Stimulated activated CD8-positive, alpha-beta memory T cell treated with anti-CD3 and anti-CD28 coated beads, Interleukin-7, amount 100 ng/mL, for 1 hour (primary cell): ENCODE measurements around the gene CLRN1.

Source experiments
- DNase-seq, 2 donors: peaks; one replicate each; pipeline ENCODE4 v3.0.0-alpha.2; 2020; ENCODE audit warnings: low read depth in 2 of 2

The CLRN1 gene

DNA sequence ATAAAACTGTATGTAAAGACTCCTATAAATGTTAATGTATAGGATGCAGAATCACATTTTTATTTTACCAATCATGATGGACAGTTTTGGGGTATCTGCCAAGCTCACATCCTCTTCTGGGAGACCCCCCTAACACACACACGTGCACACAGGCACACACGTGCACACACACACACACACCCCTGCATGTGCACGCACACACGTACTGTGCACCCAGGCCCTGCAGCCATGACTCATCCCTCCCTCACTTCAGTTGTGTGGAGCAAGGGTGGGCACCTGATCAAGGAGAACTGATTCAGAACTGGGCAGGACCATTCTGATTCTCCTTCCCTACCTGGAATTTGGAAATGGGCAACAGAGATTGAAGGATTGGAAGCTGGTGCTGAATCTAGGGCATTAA lies 51.3 kb downstream of the CLRN1 start:
- no peak for DNase-seq

DNA sequence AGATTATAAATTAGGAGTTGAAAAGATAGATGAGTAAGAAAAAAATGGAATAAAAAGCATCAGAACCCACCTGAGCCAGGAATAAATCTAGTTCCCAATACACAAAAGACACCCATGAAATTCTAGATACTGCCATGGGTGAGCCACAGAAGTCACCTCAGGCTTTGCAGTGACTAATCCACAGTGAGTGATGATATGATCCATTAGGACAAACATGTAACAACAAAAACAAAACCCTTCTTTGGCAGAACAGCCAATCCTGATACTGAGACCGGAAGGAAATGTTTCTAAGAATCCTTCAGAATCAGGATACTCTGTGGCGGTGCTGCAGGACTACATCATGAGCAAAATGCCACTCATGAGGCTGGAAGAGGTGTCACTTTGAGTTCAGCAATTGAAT lies 52.3 kb downstream of the CLRN1 start:
- no peak for DNase-seq

DNA sequence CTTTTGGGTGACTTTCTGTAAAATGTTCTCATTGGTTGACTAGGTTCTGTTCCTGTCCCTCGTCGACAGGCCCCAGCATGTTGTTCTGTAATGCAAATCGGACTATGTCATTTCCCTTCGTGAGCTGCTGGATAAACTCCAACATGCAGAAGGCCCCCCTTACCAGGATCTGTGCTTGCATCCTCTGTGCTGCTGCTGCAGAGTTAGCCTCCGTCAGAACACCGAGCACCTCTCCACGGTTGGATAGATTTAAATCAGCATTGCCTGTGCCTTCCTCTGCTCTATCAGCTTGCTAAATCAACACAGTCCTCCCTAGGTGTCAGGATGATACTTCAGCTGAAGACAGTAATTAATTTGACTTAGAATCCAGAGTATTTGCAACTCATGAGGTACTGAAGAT lies 54.6 kb downstream of the CLRN1 start:
- no peak for DNase-seq

DNA sequence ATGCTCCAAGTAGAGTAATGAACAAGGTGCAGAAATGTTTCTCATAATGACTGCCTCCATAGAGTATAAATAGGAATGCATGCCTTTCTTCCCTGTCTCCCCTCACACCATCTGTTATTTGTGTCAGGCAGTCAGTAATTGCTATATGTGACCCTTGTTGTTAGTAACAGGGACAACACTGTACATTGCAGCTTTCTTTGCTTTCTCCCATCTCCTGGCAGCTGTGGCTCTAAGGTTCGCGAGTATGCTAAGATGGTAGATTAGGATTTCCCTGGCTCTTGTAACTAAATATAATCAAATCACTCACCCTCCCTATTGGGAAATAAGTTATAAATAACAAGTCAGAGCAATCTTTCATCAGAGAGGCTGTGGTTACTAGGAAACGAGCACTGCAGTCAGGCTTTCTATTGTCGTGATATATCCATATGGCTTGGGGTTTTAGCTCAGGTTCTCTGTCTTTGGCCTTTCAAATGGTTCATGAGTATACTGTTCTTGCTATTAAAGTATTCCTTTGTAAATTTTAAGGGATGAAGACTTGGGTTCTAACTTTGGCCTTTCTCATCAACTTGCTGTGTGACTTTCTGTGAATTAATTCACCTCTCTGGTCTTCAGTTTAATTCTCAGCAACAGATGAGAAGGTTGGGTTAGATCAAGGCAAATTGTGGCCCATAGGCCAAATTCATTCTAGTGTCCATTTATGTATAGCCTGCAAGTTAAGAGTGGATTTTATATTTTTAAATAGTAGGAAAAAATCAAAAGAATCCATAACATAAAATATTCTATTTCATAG lies 59.2 kb downstream of the CLRN1 start:
- DNase-seq: no peak

DNA sequence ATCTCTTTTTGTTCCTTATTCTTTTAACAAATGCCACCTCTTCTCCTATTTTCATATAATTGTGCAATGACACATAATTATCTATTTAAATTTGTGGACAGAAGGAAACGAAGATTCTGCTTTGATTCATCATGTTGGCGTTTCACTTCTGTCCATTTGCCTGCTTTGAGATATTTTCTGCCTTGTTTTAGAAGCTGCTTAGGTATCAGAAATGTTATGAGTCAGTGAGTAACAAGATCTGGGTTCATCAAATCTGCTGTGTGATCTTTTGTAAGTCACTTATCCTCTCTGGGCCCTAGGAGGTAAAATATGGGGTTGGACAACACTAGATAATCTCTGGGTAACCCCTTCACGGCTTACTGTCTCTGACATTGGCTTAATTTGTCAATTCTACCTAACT lies 60.0 kb downstream of the CLRN1 start:
- DNase-seq: no peak

DNA sequence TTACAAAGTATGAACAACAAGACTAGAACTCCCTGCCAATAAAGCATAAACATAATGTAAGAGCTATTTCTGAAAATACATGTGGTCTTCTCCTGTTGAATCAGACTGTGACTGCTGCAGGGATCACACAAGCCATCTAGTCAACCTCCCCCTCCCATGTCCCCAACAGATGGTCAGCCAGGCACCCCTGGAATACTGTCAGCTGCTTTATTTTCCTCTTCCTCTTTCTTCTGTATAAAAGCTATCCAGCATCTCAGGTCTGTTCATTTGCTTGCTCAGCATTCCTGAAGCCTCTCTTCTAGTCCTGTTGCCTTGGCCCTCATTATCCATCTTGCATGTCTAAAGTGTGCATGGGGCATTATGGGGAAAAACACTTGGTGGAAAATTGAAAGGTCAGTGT lies 60.8 kb downstream of the CLRN1 start:
- no peak for DNase-seq

DNA sequence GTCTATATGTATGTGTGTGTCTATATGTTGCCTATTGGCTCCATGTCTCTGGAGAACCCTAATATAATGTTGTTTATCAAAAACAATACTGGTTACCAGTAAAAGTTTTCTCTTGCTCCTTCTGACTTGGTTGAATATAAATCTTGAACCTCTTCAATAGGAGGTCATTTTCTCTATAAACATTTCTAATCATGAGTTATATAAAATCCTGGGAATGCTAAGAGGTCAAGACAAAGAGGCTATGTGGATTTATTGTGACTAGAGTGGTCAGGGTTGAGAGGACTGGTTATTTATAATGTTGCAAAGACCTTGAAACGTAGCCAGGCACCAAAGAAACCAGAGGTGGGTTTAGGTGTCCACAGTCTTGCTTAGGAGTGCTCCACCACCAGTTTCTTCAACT lies 66.1 kb downstream of the CLRN1 start:
- DNase-seq: no peak

DNA sequence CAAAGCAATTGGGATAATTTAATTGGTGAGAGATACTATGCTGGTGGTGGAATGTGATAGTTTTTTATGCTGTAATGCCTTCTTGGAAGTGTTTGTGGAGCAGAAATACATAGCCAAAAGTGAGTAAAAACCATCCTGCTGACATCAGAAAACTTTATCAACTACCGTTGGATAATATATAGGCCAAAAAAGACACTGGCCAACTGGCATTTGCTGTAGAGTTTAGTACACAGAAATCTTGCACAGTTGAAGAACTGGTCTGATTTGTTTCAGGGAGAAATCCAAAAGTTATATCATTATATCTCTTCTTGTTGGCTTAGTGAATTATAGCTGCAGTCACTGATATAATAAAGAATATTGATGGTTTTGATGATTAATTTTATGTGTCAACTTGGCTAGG lies 66.8 kb downstream of the CLRN1 start:
- no peak for DNase-seq

DNA sequence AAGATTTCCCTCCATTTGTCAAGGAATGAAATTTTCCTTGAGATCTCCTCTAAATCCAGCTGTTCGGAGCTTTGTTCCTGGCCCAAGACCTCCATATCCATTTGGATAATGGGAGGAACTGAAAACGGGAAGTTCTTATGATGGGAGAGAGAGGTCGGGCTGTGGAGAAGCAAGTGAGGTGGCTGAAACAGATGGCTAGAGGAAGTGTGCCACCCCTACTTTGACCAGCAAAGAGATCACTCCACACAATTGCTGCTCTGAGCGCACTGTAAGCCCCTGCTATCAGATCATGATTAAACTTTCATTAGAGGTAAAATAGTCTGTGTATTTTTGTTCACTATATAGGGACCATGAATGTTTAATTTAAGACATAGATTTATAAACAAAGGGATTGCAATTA lies 67.2 kb downstream of the CLRN1 start, which contains the start of gene MINDY4B:
Gene MINDY4B, minus strand, starts transcription at position 101 of the 400 bp plus-strand sequence. Its CDS starts 0 bp downstream, at position 101.
- DNase-seq: no peak

DNA sequence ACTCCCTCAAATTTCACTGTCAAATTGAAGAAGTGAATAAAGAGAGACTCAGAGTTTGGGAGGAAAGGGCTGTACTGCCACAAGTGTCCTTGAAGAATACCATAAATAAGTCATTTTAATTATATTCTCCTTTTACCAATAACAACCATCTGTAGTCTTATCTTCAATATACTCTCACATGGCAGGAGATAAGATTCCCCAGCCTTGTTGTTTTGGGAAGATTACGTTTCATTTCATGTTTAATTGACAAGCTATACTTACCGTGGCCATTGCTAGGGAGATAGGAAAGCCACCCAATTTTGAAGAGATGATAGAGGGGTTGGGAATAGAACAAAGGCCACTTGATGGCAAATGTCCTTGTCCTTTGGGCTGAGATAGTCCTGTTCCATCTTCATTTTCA lies 69.5 kb downstream of the CLRN1 start:
- DNase-seq: no peak

DNA sequence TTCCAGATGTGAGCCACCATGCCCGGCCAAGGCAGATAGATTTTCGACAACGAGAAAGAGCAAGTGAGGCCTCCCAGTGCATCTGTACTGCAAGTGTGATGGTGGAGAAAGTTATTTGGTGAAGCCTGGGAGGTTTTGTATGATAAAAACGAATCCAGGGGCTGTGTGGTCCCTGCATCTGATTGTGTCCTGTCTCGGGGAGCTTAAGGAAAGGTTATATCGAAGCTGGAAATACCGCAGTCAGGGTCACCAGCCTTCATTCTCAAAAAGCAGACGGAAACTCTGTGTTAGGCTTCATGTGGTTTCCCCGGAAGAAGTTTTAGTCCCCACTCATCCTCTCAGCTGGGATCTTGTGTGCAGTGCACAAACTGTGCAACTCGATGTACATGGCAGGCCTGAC lies 70.7 kb downstream of the CLRN1 start:
- DNase-seq: no peak

DNA sequence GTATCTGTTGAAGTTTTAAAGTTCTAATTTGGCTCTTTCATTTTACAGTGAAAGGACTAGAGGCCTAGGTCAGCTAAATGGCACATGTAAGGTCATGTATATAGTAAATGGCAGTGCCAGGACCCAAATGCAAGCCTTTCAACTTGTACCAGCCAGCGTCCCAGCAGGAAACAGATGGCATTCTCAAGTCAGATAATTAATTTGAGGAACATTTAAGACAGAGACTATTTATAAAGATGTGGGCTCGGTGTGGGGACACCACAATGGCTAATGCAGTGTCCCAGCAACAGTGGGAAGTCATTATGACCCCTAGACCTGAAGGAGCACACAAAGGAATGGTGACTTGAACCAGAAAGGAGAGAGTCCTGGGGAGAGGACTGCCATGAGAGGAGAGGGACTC lies 73.4 kb downstream of the CLRN1 start:
- DNase-seq: no peak

DNA sequence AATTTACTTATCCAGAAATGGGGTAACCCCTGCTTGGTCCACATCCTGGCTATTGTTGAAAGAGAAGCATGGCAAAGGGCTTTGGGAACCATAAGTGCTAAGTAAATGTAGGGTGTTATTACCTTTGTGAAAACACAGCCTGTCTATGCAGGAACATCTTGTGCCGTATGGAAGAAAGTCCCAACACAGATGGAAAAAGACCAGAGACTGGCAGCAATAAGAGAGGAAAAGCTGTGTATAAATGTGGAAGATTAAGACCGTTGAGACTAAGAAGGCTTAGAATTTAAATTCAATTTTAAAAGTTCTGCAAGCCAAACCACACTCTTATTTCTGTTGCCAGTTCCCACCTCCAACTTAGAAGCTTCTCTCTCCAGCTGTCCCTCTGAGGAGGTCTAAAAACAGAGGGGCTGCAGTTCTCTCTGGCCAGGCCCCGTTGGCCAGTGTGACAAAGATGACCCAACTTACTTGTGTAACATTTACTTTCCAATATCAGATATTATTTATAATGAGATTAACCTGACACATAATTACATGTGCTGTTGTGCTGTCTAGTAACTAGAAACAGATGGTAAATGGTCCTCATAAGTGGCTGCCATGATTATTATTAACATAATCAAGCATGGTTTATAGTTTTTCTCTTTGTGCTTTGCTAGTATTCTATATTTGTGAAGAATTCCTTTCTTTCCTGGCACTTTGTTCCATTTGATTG lies 74.3 kb downstream of the CLRN1 start:
- no peak for DNase-seq

DNA sequence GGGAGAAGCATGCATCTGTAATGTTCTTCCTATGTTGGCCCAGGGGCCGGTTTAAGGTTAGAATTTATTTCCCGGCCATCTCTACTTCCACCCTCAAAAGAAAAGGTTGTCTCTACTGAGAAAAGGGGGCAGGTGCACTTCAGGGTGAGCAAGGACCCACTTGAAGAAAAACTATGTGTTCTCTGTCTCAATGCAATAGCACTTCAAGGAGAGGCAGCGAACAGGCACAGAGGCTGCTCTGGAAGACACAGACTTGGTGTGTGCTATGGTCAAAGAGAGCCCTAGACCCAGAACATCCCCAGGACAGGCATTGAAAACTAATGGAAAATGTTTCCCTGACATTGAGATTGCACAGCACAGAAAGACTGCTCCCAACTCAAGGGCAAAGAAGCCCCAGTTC lies 74.9 kb downstream of the CLRN1 start:
- DNase-seq: no peak

DNA sequence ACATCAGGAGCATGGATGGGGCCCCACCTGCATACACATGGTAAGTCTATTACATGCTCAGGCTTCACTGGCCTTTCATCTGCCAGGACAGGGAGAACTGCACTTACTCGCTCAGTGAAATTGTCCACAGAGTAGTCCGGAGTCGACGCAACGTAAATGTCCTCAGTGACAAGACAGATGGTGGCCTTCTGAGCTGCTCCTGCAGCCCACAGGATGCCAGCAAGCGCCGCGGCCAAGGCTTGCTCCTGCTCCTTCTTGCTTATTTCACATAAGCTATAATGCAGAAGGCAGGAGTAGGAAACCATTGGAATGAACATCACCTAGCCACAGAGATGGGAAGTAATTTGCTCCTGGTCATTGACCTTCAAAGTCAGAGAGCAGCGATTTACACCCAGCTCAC lies 81.7 kb downstream of the CLRN1 start:
- no peak for DNase-seq

DNA sequence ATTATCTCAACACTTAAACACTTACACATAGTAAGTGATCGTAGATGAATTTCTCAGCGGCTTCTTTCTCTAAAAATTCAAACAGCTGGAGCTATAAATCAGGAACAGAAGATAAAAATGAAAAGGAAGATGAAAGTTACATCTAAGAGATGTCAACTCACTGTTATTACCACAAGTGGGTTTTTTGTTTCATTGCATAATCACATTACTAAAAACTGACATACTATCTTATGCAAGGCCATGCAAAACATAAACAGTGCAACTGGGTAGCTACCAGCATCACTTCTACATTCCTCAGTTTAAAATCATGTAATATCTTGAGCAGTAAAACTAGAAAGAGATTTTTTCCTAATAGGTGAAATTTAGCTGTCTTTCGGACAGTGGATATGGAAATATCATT lies 82.2 kb downstream of the CLRN1 start:
- DNase-seq: no peak

DNA sequence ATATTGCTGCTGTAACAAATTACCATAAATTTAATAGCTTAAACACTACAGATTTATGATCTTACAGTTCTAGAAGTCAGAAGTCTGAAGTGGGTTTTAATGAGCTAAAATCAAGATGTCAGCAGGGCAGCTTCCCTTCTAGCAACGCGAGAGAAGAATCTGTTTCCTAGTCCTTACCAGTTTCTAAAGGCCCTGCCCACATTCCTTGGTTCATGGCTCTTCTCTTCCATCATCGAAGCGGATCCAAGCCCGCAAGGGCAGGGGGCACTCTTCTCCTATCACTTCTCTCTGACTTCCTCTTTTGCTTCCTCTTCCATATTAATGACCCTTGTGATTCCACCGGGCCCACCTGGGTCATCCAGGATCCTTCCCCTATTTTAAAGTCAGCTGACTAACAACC lies 83.4 kb downstream of the CLRN1 start:
- DNase-seq: no peak

DNA sequence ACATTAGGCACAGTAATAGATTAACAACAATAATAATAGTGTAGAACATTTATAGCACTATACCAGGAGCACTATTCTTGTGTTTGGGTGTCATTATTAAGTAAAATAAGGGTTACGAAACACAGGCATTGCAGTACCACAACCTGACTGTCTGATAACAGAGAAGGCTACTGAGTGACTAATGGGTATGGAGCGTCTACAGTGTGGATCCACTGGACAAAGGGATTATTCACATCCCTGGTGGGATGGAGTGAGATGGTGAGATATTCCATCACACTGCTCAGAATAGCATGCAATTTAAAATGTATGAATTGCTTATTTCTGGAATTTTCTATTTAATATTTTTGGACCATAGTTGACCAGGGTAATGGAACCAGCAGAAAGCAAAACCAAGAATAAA lies 85.5 kb downstream of the CLRN1 start:
- no peak for DNase-seq

DNA sequence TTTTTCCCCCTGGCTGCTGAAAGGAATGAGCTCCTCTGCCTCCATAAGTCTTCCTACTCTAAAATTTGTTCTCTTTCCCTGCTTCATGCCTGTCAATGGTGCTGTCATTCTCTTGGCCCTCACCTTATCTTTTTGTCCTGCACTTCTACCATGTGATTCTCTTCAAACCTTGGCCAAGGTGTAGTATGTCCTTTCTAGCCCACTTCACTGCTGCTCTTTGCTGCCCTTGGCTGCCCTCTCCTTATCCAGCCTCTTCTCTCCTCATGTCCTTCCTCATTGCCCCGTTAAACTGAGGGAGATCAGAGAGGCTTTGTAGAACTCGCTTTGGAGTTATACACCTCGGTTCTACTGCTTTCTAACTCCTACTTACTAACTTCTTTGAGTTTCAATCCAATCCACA lies 87.0 kb downstream of the CLRN1 start:
- DNase-seq: no peak

DNA sequence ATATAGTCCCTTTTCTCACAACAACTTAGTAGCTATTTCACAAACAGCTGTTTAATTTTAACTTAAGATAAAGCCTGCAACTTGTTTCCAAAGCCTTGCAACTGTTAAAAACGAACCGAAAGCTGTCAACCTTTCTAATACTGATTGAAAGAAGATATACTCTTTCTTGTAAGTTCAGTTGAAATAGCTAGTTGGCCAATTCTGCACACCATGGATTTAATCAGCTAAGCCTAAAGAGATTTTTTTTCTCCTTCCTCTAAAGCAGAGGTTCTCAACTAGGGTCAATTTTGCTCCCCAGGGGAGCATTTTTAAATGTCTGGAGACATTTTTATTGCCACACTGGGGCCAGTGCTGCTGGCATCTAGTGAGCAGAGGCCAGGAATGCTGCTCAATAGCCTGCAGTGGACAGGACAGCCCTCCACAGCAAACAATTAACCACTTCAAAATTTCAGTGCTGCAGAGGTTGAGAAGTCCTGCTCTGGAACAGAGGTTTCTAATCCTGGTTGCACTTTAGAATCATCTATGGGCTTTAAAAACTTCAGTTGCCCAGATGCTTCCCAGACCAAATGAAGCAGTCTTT lies 93.4 kb downstream of the CLRN1 start:
- no peak for DNase-seq

DNA sequence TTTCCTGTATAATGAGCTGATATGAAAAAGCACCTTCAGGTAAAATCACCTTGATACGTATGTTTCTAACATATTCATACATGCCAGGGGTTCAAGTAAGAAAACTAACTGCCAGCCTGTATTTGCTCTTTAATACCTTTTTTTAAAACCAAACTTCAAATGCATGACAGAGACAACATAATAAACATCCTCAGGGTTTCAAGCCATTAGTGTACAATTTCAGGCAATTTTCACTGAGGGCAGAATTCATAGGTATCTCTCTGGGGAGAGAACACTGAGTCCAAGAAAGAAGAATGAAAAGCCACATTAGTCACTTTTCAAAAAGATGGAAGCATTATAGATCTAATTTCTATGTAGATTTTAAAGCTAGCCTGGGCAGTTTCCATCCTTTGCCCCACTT lies 94.2 kb downstream of the CLRN1 start:
- DNase-seq: no peak

DNA sequence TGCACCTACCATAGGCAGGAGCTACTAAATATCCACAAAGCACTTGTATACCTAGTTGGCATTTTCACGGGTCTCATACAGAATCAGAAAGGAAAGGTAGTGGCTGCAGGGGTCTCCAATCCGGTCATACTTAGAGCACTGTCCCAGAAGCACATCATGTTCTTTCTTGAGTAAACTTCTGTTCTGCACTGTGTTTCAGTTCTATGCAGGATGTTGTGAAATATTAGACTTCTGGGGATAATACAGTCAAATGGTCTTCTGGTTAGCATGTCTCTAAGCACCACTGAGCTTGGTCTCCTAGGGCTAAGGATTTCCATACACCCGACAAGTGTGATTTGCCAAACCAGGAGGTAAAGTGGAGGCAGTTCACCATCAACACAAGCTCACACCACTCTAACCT lies 95.2 kb downstream of the CLRN1 start:
- DNase-seq: no peak

DNA sequence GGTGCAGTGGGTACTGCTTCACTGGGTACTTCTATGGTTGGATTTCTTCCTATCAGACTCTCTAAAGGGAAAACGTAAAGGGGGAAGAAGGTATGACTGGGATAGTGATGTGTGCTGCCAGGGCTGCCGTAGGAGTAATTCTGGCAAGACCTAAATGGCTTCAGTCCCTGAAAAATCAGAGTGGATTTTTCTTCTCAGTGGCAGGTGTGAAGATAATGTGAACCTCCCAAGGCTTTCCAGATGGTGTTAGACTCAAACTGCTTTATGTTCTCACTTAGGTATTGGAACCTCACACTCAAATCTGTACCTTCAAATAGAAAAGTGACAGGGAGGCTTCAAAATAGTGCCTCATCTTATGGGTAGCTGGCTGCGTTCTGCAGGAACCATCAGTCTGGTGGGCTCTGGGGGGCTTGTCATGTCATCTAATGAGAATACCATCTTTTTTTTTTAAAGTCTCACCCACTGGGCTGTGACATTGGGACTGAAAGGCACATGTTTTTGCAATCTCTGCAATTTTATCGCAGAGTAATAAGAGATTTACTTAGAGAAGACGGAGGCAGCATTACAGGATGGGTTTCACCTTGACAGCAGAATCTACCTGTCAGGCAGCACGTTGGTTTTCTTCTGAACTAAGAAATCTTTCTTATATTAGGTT lies 95.8 kb downstream of the CLRN1 start:
- no peak for DNase-seq
